PC-3 (cell line): Measurements from ENCODE around the gene ITFG2.

Source experiments
- EZH2 ChIP-seq: fragments of 300-600 bp; sonication (generic); IDR thresholded peaks from one replicate; pipeline ENCODE4 v1.6.1; 2017; ENCODE audit warnings: antibody characterized with exemption, mild to moderate bottlenecking, low read length; ENCODE audit not compliant: unreplicated experiment
- TF ChIP-seq, protein P1 (sequence below): fragments of 300-600 bp; sonication (generic); conservative IDR thresholded peaks from 2 replicates; pipeline ENCODE4 v1.5.1; 2017; ENCODE audit warnings: antibody characterized with exemption, low read depth, mild to moderate bottlenecking, low read length

GRCh38 chr12:2855546-2855945, 43.1 kb downstream of the ITFG2 start:
- TF ChIP-seq, protein P1, sequence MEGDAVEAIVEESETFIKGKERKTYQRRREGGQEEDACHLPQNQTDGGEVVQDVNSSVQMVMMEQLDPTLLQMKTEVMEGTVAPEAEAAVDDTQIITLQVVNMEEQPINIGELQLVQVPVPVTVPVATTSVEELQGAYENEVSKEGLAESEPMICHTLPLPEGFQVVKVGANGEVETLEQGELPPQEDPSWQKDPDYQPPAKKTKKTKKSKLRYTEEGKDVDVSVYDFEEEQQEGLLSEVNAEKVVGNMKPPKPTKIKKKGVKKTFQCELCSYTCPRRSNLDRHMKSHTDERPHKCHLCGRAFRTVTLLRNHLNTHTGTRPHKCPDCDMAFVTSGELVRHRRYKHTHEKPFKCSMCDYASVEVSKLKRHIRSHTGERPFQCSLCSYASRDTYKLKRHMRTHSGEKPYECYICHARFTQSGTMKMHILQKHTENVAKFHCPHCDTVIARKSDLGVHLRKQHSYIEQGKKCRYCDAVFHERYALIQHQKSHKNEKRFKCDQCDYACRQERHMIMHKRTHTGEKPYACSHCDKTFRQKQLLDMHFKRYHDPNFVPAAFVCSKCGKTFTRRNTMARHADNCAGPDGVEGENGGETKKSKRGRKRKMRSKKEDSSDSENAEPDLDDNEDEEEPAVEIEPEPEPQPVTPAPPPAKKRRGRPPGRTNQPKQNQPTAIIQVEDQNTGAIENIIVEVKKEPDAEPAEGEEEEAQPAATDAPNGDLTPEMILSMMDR, result no peak
- no peak for TF ChIP-seq EZH2
